OCI-M1 (cell line): Measurements from ENCODE around the gene NPB.
A peak's percentile ranks its signal among the peaks of the same experiment; 100 is the strongest.

ENCODE experiments used
- DNase-seq: peaks from one replicate; lab custom pipeline; 2025; lab: John Stamatoyannopoulos, UW

Gene NPB

GRCh38 chr17:81926451-81927151 is 24.6 kb downstream of the NPB start:
- DNase-seq, result peak; percentile 88

- no peak for DNase-seq
Observed at GRCh38 chr17:81927152-81927652, 25.2 kb downstream of the NPB start.

DNA sequence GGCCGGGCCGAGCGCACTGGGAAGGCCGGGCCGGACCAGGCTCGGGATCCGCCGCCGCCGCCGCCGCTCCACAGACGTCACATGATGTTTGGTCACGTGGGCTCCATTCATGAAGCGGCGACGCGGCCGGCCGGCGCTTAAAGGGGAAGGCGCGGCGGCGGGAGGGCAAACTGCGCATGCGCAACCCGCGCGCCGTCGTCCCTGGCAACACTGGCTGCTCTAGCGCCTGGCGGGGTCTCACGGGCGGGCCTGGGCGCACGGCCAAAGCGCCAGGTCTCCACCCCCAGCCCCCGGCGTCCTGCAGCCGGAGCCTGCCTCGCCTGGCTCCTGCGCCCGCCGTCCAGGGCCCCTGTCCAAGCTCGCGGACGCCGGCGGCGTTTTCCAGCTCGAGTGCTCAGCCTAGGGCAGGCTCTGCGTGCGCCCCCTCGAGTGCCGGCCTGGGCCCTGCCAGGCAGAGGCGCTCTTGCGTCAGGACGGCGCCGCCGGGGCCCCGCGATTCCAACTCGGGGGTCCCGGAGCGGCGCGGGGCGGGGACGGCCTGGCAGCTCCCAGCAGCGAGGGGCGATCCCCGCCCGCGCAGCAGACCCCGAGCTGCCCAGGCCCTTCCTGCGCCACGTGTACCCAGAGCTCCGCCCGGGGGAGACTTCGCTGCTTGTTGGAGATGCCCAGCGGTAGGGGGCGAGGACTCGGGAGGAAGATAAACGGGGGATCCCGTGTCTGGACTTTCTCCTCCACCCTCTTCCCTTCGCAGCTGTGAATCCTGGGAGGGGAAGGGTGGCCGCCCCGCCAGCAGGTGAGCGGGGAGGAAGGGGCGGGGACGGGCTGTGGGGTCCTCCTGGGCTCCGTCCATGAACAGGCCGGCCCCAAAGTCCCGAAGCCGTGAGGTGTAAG is 25.9 kb downstream of the NPB start, which contains the start of gene MAFG:
MAFG (minus strand) TSS at position 83 of the 891 bp plus-strand sequence. CDS start 4,550 bp downstream, outside the sequence.
- peak; percentile 96 for DNase-seq

- DNase-seq, result no peak
Observed at GRCh38 chr17:81928544-81929252, 26.7 kb downstream of the NPB start.

DNA sequence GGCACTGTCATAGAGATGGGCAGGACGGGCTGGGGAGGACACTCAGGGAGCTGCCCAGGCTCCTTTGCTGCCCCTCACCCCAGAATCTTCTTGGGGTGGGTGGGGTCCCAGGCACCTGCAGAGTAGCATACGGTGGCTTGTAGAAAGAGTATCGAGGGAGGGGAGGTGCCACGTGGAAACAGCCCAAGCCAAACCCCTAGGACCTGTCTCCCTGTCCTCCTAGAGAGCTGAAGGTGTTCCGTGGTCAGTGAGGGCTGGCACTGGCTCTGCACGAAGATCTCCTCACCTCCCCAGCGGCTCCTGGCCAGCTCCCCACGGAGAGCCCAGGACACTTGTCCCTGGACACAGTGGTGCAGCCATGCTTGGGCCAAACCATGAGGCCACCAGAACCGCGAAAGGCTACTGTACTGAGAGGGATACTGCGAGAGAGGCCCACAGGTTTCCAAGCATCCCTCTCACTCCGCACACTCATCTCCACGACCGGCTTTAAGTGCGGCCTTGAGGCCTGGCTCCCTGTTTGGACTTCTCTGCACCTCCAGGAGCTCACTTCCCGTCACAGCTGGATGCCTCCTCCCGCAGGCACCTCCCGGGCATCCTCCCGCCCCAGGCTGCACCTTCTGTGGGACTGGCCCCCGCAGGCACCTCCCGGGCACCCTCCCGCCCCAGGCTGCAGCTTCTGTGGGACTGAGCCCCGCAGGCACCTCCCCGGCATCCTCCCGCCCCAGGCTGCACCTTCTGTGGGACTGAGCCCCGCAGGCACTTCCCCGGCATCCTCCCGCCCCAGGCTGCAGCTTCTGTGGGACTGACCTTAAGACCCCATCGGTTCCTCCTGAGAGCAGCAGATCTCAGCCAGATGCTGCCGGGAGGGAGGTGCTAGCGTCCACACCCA is 27.5 kb downstream of the NPB start:
- no peak for DNase-seq

- DNase-seq, result no peak
Observed at GRCh38 chr17:81930142-81931125, 28.4 kb downstream of the NPB start.

- DNase-seq, result no peak
Observed at GRCh38 chr17:81931189-81931556, 29.1 kb downstream of the NPB start.

- peak; percentile 40 for DNase-seq
Observed at GRCh38 chr17:81931557-81932332, 29.7 kb downstream of the NPB start.

DNA sequence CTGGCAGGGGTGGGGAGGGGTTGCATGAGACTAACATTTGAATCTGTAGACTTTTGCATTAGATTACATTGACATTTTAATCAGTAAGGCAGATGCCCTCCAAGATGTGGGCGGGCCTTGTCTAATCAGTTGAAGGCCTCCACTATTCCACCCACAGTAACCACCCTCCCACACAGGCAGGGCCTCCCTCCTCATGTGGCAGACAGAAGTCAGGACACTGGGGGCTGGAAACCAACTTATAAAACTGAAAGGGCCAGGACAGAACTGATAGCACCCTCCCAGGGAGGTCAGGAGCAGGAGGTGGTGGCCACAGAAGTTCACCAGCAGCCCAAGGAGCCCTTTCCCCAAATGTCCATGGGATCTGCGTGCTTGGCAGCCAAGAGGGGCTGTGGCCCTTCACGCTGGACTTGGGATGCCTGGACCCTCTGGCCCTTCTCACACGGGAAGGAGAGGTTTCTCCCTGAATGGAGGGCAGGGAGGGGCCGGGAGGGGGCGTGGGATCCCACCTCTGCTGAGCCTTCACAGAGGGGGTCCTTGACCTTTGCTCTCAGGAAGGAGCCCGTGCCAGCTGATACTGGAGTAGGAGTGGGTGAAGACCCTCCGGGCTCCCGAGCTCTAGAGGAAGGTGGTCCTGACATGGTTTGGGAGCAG is 30.4 kb downstream of the NPB start:
- DNase-seq, result peak; percentile 90

DNA sequence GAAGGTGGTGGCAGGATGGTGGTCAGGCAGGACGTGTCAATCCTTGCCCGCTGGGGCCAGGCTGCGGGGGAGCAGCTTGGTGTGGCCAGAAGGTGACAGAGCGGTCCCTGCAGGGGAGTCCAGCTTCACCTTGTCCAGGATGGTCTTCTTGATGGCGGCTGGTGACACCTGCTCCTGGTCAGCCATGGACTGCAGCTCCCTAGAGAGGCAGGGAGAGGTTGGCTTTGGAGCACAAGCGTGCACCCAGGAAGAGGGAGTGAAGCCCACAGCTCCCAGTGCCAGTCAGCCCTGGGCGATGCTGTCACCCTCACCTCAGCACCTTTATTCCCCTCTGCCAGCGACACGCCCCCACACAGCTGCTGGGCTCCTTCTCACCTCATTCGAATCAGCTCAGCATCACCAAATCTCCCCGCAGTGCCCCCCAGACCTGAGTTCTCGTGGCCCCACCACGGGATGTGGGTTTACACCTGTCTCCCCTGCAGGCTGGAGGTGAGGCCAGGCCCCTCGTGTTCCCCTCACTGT is 31.2 kb downstream of the NPB start:
- no peak for DNase-seq

- no peak for DNase-seq
Observed at GRCh38 chr17:81934098-81934757, 32.2 kb downstream of the NPB start.

DNA sequence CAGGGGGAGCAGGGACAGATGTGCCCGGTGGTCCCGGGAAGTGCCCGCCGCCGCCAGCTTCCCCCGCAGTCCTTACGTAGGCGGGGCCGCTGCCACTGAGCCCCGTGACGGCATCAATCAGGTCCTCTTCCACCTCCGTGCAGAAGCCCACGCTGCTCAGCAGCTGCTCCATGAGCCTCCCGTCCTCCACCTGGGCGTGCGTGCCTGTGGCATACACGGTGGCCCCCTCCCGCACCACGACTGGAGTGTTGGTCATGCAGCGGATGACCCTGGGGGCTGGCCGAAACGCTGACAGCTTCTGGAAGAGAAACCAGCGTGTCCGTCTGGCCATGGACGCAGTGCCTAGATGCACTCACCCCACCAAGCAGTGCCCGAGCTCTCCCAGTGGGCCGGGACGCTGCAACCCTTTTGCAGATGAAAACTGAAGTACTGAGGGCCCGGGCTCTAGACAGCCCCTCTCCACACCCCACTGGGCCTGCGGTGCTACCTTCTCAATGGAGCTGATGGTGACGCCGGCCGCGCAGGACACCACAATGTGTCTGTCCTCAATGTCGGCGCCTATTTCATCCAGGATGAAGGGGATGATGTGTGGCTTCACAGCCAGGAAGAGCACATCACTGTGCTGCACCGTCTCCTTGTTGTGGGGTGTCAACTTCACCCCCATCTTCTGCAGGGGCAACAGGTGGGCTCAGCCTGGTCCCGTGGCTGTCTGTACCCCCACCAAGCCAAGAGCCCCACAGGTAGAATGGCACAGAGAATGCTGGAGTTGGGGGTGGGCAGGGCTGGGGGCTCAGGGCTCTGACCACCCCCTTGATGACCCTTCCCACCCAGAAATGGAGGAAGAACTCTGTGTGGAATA is 33.0 kb downstream of the NPB start:
- DNase-seq, result no peak

GRCh38 chr17:81935709-81936084 is 33.7 kb downstream of the NPB start:
- no peak for DNase-seq

DNA sequence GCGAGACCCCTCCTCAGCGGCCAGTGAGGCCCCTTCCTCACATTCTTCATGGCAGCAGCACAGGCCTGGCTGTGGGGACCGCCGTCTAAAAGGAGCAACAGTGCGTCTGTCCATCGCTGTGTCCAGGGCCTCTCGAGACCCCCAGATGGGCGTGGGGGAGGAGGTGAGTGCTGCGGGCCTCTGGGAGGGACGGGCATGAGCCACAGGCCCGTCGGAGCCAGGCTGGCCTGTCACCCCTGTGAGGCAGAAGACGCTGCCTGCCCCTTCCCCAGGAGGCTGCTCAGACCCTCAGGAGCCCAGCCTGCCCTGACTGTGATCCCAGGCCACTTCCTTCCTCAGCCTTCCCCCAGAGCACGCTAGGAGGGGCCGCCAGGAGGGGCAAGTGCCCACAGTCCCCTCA is 37.2 kb downstream of the NPB start:
- DNase-seq, result no peak

- DNase-seq, result no peak
Observed at GRCh38 chr17:81939881-81940385, 37.9 kb downstream of the NPB start.

- DNase-seq, result no peak
Observed at GRCh38 chr17:81940538-81941483, 38.8 kb downstream of the NPB start.
